Coronary artery (tissue), 2 donors: ENCODE measurements around the gene CUX1.
A peak's percentile ranks its signal among the peaks of the same experiment; 100 is the strongest.
"Not testable (repeated sequence)": the region's sequence is repeated elsewhere in the genome, so short reads cannot be mapped to it uniquely, and the experiment has no call there.

Source experiments
- DNase-seq: peaks from one replicate; pipeline ENCODE4 v3.0.0-alpha.2; 2017; ENCODE audit warnings: low spot score
- H3K27ac ChIP-seq, 2 donors: fragments of 200-600 bp; sonication (generic); one replicate each; pipeline ENCODE4 v1.5.1; 2016 to 2019
- H3K4me3 ChIP-seq: fragments of 200-600 bp; sonication (generic); 2 replicates; pipeline ENCODE4 v1.5.1; 2016; ENCODE audit warnings: mild to moderate bottlenecking, moderate library complexity
- CTCF ChIP-seq: fragments of 200-600 bp; sonication (generic); IDR thresholded peaks from one replicate; pipeline ENCODE4 v1.5.1; 2019; ENCODE audit warnings: antibody characterized with exemption

CUX1 gene

DNA sequence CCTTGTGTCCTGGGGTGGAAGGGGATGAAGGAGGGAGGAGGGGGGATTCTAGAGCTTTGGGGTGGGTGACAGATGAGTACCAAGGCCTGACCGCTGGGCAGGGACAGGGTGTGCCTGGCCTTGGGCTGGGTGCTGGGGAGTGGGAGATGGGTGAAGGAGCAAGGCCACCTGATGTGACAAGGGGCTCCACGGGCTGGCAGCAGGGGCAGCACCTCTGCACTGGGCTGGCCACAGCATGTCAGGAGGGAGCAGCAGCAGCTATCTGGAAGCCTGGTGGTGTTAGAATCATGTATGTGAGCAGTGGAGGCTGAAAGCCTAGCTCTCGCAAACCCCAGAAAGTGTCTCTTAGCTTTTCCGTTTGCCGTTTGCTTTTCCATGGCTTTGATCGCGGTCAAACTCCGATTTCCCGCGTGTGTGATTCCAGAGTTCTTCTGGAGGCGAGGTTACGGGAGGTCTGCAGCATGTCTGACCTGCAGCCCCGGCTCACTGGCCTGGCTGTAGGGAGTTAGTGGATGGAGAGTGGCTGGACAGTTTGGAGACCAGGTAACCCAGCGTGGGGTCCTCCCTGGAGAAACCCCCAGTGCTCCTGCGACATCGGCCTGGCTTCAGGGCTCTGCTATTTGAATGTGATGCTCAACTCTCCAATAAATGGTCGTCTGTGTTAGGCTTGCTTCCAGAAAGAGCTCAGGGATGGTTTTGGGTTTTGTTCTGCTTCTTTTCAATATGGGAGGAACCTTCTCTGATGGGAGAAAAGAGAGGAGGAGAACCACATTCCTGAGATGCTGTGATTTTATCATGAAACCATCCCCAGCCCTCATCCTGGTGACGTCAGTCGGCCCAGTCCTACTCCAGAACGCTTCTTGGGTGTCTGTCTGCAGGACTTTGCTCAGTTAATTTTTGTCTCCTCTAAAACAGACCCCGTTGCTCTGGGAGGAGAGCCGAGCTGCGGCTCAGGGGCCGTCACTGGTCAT is 105.5 kb downstream of the CUX1 start:
- peak overlapping the region; percentile 47 for H3K4me3 ChIP-seq
- no peak for DNase-seq
- H3K27ac ChIP-seq = peak overlapping the region; percentile 87 to 93
- no peak for TF ChIP-seq CTCF

DNA sequence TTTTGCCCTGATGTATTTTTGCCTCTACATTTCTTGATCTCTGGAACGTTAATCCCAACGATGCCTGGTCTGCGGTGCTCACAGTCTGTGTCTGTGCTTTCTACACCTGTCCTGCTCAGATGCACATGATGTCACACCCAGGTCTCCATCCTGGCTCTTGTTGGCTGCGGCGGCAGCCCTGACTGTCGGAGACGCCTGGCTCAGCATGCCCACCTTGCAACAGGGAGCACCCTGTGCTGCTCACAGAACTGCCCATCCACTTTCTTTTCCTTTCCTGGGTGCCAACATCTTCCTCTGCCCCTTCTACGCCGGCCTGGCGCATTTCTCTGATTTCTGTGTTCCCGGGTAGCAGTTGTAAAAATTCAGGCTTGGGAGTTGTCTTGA is 106.2 kb downstream of the CUX1 start:
- no peak for TF ChIP-seq CTCF
- Histone ChIP-seq H3K27ac (peak overlapping the region; percentile 87 to 93), H3K4me3 (peak overlapping the region; percentile 47)
- no peak for DNase-seq

DNA sequence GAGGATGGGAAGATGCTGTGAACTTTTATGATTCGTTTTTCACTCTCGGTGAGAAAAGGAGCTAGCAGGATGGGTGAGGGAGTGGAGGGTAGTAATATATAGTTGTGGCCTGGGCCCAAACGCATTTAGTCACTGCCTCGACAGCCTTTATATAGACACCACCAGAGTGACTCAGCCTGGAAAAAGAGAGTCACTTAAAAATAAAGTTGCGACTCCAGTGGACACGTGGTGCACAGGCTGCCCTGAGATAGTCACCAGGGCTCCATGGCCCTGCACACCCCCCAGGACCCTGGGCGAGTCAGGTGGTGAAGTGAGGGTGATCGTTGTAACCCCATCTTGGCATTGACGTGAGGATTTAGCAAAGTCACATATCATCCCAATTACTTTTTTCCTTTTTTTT is 106.7 kb downstream of the CUX1 start:
- DNase-seq = peak; percentile 84
- TF ChIP-seq CTCF = no peak
- H3K4me3 ChIP-seq = peak overlapping the region; percentile 47
- peak overlapping the region; percentile 87 to 93 for H3K27ac ChIP-seq

DNA sequence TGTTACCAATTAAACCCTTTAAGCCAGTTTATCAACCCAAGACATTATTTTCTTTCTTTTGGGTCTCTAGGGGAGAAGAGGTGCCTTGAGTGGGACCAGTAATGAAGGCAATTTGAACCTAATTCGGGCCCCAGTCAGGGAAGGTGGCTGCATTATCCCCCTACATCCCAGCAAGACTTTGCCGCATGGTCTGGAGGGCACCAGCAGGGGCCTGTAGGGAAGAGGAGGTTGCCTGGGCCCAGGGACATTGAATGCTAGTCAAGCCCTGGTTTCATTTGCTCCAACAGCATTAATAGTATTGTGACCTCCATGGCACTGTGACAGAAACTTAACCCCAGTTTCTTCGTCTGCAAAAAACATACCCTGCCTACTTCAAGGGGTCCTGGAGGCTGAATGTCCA is 108.8 kb downstream of the CUX1 start:
- DNase-seq = no peak
- H3K4me3 ChIP-seq = no peak overlapping the region
- no peak for TF ChIP-seq CTCF
- H3K27ac ChIP-seq = peak overlapping the region in 1 of 2 donors; percentile 45

DNA sequence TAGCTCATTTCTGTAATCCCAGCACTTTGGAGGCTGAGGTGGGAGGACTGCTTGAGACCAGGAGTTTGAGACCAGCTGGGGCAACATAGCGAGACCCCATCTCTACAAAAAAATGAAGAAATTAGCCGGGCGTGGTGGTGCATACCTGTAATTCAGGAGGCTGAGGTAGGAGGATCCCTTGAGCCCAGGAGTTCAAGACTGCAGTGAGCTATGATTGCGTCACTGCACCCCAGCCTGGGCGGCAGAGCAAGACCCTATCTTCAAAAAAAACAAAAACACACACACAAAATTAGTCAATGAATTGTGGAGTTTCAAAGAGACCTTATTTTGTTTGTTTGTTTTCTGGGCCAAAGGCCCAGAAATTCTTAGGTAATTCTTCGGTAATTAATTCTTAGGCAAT is 110.0 kb downstream of the CUX1 start:
- Histone ChIP-seq H3K27ac (no peak overlapping the region), H3K4me3 (no peak overlapping the region)
- no peak for DNase-seq
- no peak for TF ChIP-seq CTCF

DNA sequence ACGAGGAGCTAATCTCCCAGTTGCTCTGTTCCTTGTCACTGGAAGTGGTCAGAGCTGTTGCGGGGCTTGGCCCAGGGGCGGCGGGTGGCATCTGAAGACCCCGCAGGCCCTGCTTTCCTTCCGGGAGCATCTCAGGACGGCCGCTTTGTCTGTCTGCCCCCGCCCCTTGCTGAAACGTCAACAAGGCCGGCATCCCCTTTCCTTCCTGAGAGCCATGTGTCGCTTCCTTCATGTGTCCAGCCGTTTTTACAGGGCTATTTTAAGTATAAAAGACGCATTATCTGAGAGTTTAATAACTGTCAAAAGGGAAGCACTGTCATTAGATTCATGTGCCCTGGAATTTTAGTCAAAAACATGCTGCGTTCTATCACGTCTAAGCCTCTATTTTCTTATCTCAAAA is 110.4 kb downstream of the CUX1 start:
- peak overlapping the region in 1 of 2 donors; percentile 31 for H3K27ac ChIP-seq
- H3K4me3 ChIP-seq = no peak overlapping the region
- no peak for TF ChIP-seq CTCF
- no peak for DNase-seq

DNA sequence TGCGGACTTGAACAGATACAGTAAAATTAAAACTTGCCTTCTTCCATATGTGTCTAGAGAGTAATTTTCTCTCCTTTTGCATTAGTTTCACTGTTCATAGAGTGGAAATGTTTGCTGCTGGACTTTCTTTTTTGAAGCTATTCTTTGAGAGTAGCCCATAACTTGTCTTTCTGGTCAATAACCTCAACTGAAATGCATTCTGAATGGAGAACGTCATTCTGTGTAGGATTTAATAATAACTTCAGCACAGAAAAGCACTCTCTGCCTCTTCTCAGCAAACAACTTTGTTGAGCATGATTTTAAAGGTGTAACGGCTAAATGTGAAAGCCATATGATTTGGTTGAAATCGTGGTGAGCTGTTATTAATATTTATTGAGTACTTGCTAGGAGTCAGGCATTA is 111.8 kb downstream of the CUX1 start:
- H3K4me3 ChIP-seq = no peak overlapping the region
- no peak for TF ChIP-seq CTCF
- DNase-seq = no peak
- H3K27ac ChIP-seq = peak overlapping the region; percentile 55 to 73

GRCh38 chr7:101929911-101930310 is 112.5 kb downstream of the CUX1 start:
- not testable (repeated sequence) for DNase-seq
- peak overlapping the region; percentile 55 to 73 for H3K27ac ChIP-seq

More at GRCh38 chr7:101929911-101930310, 112.5 kb downstream of the CUX1 start:
- not testable (repeated sequence) for H3K4me3 ChIP-seq
